ENCODE results near the gene SDHAF2.
"Not testable (repeated sequence)": the region's sequence is repeated elsewhere in the genome, so short reads cannot be mapped to it uniquely, and the experiment has no call there.

SDHAF2 gene

GRCh38 chr11:61429691-61430582 lies at the start of gene SDHAF2, which contains the start of gene CPSF7:
SDHAF2 (plus strand) TSS chr11:61430124; CDS start chr11:61430147, 23 bp downstream.
CPSF7 (minus strand) TSS chr11:61429975; CDS start chr11:61429235, 740 bp downstream.
- DNase-seq = peak; percentile 96

GRCh38 chr11:61380884-61381283 lies 49.0 kb upstream of the SDHAF2 start:
- DNase-seq = no peak

GRCh38 chr11:61383859-61384258 lies 46.1 kb upstream of the SDHAF2 start:
- DNase-seq = not testable (repeated sequence)

DNA sequence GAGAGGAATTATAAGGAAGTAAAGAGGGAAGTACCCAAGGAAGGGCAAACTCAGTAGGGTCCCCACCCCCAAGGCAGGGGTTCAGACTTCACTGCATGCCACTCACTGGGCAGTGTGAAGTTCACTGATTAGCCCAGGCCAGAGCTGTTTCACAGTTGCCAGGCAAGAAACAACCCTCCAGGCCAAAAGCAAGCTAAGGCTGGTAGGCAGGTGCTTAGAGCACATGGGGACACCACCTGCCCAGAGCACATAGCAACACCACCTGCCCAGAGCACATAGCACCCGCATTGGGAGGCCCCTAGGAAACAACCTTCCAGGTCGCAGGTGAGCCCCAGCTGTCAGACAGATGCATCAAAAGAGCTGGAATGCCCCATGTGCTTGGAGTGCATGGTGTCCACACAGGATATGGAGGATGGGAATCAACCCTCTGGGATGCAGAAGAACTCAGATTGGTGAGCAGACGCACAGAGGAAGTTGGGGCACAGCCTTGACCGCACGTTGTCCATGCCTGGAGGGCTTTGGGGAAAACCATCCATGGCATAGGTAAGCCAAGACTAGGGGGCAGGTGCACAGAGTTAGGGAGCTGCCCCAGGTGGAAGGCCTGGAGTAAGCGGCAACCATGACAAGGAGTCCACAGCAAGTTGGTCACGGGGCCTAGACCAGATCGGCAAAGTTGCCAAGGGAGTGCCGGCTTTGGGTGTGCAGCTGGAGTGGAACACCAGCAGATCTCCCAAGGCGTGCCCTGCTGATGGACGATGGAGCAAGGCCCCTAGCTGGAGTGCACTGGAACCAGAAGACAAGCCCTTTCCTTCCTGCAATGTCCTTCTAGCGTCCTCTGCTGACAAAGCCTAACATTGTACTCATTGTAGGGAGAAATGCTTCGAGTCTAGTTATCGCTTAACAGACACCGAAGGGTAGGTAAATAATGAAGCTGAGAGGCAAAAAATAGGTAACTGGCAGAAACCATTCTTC lies 45.4 kb upstream of the SDHAF2 start:
- DNase-seq = peak; percentile 18

- DNase-seq = no peak
Observed at GRCh38 chr11:61390161-61390560, 39.8 kb upstream of the SDHAF2 start.

DNA sequence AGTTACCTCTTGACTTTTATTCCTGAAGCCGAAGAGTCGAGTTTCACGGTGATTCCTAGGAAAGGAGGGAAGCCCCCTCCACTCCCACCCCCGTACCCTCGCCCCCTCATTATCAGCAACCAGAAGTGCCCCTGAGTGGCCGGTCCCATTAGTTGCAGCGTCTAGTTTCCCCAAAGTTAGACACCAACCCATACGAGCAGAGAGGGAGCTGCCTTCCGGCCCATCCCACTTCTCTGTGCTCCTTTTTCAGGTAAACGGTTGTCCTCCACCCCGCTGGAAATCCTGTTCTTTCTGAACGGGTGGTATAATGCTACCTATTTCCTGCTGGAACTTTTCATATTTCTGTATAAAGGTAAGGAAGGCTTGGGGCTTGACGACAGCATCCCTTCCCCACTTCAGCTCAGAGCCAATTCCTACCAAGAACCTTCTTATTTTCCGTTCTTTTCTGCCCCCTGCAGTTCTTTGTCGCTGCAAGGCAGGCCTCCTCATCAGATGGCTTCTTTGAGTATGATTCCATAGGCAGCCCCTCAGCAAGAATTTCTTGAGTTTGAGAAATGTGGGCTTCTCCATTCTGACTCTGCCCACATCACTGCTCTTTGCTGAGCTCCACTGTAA lies 36.8 kb upstream of the SDHAF2 start:
- peak; percentile 39 for DNase-seq

- no peak for DNase-seq
Observed at GRCh38 chr11:61401173-61401572, 28.8 kb upstream of the SDHAF2 start.

DNA sequence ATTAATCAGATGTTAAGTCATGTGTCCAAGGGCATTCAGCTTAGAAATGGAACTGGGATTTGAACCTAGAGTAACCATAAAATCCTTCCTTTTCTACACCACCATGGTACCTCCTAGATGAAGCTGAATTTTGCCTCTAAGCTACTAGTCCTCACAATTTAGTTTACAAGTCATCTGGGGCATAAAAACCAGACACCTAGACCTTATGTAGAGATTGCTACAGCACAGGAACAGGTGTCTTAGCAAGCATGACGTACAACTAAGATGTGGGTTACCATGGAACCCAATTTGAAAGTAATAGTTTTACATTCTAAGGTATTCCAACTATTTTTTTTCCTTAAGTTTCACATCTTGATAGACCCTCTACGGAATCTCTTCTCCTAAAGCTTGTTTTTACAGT lies 28.4 kb upstream of the SDHAF2 start:
- no peak for DNase-seq

DNA sequence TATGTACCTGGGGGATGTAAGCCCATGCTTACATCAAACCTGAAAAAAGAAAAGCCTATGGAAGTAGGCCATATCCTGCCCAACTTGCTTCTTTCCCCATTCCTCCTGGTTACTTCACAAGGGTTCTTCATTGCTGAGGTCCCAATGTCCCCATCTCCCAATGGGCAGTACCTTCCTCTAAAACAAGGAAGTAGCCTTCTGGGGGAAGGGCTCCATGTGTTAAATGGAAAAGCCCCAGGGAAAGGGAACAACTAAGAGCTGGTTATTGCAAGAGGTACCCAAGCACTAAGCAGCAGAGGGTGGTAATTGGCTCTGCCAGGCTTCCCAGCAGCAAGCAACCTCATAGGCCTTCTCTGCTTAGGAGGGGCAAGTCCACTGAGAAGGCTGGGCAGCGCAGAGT lies 26.3 kb upstream of the SDHAF2 start:
- no peak for DNase-seq

GRCh38 chr11:61404103-61404502 lies 25.8 kb upstream of the SDHAF2 start:
- no peak for DNase-seq

DNA sequence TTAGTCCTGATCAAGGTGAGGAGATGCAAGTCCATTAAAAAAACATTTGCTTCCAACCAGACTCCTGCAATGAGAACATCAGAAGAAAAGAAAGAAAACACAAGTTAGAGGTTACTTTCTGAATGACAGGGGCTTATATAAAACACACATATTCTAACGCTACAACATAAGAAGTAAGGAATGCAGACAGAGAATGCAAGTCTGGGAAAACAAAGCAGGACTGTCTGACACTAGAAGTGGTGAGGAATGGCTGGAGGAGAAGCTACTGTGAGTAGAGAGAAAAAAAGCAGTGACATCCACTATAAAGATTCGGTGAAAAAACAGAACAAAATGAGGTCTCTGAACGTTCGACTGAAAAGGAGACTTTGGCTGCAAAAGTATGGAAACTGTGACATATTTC lies 25.3 kb upstream of the SDHAF2 start:
- DNase-seq = no peak

- DNase-seq = no peak
Observed at GRCh38 chr11:61406067-61406466, 23.9 kb upstream of the SDHAF2 start.

GRCh38 chr11:61406991-61407728 lies 22.8 kb upstream of the SDHAF2 start:
- no peak for DNase-seq

DNA sequence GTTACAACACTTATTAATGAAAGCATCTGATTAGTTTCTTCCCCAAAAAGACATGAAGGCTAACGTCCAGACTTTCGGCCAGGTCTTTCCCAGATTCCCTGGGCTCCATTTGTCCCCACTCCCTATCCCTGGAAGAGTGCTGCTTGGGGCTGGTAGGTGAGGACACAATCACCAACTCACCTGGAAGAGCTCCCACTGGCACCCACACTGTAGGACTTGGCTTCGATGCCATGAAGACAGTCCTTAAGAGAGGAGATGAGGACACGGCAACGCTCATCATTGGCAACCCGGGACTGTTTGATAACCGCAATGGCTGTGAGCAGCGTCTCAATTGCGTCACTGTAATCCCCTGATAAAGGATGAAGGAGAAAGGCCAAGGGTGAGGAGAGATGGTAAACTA lies 18.3 kb upstream of the SDHAF2 start:
- no peak for DNase-seq

GRCh38 chr11:61413496-61413895 lies 16.4 kb upstream of the SDHAF2 start:
- DNase-seq = no peak

DNA sequence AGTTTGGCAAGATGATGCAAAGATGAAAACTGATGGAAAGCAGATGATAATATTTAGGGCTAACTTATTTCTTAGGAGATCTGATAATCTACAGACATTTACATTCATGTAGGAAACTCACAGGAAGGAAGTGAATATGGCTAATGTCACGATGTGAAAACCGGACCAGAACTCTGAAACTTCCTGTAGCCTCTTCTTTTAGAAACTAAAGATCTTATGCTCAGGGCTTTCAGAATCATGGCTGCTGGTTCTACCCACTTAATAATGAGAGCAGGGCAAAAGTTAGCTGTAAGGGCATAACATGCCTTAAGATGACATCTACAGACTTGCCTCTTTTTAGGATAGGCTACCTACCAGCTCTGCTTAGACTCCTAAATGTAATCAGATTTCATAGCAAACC lies 15.4 kb upstream of the SDHAF2 start:
- DNase-seq = no peak

GRCh38 chr11:61415381-61415780 lies 14.5 kb upstream of the SDHAF2 start:
- no peak for DNase-seq

- DNase-seq = no peak
Observed at GRCh38 chr11:61416941-61417340, 13.0 kb upstream of the SDHAF2 start.

DNA sequence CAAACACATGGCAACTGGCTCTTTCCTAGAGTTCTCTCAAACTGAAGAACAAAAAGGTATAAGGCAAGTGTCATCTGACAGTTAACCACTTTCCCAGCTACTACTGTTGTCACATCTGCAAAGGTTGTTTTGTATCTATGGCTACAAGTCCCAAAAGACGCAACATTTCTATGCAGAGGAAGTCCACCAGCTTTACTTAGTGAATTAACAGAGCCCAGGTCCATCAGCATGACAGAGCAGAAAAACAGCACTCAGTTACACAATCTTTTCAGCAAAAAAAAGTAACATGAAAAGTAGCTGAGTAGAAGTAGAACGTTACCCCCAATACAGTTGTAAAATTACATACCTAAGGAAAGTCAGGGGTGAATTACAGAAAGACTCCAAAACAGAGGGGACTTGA lies 12.3 kb upstream of the SDHAF2 start:
- no peak for DNase-seq

DNA sequence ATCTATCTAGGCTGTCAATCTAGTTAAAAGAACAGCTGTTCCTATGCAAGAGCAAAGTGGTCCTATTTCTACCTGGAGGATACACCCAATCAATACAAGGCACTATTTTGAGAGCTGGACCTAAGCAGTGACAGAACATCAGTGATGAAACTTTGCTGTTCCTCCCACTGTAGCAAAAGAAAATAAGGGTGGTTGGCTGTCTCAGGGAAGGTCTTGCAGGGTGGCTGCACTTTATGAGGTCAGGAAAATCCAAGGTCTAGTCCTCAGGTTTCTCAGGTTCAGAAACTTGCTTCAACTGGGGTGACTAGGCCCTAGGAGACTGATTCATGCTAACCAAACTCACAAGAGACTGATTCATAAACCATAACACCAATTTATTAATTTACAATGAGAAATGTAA lies 11.8 kb upstream of the SDHAF2 start:
- DNase-seq = no peak

DNA sequence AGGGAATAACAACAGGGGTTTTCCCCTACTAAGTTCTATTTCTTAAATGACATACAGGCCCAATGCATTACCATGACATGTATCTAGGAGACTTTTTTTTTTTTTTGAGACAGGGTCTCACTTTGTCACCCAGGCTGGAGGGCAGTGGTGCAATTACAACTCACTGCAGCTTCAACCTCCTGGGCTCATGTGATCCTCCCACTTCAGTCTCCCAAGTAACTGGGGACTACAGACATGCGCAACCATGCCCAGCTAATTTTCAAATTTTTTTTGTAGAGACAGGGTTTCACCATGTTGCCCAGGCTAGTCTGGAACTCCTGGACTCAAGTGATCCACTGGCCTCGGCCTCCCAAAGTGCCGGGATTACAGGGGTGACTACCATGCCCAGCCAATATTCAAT lies 7.7 kb upstream of the SDHAF2 start:
- DNase-seq = no peak

DNA sequence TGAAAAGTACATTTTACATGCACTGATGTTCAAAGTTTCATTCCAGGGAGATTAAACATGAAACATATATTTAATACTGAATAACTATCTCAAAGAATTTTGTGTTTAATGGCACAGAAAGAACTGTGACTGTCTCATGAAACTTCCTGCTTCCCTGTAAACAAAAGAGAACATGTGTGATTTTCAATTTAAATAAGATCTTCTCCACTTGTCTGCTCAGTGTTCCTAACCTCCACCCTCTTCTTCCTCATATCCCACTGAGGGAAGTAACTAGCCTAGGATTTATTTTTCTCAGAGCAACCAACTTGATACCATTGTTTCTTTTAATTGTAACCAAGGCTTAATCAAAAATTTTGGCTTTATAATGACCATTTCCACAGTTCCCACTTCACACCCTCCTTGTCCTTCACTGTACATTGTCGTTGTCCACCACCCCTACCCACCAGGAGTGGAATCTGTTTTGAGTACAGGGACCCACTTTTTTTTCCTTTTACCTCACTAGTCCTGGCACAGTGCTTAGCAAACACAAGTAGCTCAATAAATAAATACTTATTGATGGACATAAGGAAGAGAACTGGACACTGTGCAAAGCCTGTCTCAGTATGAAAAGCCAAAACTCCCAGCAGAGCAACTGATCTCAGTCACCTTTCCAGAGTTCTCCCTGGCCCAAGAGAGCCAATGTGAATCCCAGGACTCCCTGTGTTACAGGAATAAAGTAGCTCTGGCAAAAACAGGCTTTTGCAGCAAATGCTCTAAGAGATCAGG lies 4.4 kb upstream of the SDHAF2 start:
- no peak for DNase-seq
